ENCODE measurements around the gene DPP9. TPM values are rescaled to one million over a fixed set of nuclear protein-coding genes. Genes with fewer than 3 reads are reported as not detected.
A peak's percentile ranks its signal among the peaks of the same experiment; 100 is the strongest.
"Not testable (repeated sequence)": the region's sequence is repeated elsewhere in the genome, so short reads cannot be mapped to it uniquely, and the experiment has no call there.

The DPP9 gene
- total RNA-seq, 1 experiment from 2014 or later: 46.4 TPM

DNA sequence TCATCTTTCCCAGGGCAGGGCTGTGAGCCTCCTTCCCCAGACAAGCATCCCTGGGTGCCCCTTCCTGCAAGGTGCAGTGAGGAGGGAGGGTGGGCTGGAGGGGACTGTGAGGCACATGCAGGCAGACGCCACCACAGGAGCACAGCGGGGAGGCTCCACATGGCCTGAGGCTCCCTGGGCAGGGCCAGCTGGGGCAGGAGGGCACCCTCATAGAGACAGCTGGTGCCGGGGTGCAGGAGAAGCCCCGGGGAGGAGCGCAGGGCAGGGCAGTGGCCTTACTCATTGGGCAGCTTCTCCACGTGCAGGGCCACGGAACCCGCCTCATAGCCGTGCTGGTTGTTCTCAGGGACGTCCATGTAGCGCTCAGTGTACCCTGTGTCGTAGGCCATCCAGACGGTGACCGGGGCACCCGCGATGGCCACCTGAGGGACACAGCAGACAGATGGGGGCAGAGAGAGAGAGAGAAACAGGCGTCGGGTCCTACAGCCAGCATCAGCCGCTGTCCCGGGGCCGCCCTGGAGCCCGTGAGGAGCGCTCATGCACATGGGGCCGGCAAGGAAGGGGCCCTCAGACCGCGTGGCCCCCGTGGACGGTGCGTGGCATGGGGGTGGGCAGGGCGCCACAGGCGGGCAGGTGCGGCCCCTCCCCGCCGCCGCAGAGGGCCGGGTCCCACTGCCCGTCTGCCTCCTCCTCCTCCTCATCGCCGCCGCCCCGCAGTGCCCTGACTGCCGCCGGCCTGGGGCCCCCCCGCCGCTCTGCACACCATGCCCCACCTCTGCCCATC, 41.0 kb downstream of the DPP9 start:
- H2BK5ac ChIP-seq (ENCODE audit: insufficient read length, low read length): no peak overlapping the region
- H2AK5ac ChIP-seq (ENCODE audit: insufficient read length, low read length): no peak overlapping the region
- no peaks in the 10 kb centered on the region for H3K23me2 ChIP-seq (ENCODE audit: insufficient read length, low read depth, low read length, poor library complexity, severe bottlenecking)
- no peak overlapping the region for H3K4me3 Mint-ChIP-seq
- H3T11ph ChIP-seq (ENCODE audit: low read length): no peak overlapping the region
- peaks cover 14 to 46% (median 14%) of the 10 kb centered on the region in 3 experiments; a peak in 6 of 7 replicates for H3K36me3 Mint-ChIP-seq (ENCODE audit: insufficient read depth in 1 of 3, low read depth in 3 of 3)
- H2BK15ac ChIP-seq (ENCODE audit: low read depth, low read length): no peak overlapping the region
- H3K9ac ChIP-seq (ENCODE audit: extremely low read depth, insufficient read length, low read length): no peak overlapping the region
- no peaks in the 10 kb centered on the region for H4K20me1 ChIP-seq (ENCODE audit: control insufficient read depth, insufficient read depth, insufficient read length)
- no peak for DNase-seq
- no peaks in the 10 kb centered on the region for H3K27me3 ChIP-seq (ENCODE audit: insufficient read depth, low read length)
- H3K27me3 Mint-ChIP-seq (ENCODE audit: low read depth): no peaks in the 10 kb centered on the region
- no peak overlapping the region for H3K14ac ChIP-seq (ENCODE audit: insufficient read depth, low read length)
- H3K27ac ChIP-seq (ENCODE audit: insufficient read length, low read depth, low read length): no peak overlapping the region
- H3K4me1 ChIP-seq (ENCODE audit: insufficient read depth, low read length): peaks cover 3% of the 10 kb centered on the region; the same call in 1 of the 2 replicates
- no peak overlapping the region for H3K23ac ChIP-seq (ENCODE audit: insufficient read length, low read depth, low read length)
- no peak overlapping the region for H2AFZ ChIP-seq (ENCODE audit: low read length)
- no peak overlapping the region for H4K91ac ChIP-seq (ENCODE audit: insufficient read length, low read depth, low read length)
- peaks cover 2 to 9% of the 10 kb centered on the region in 2 experiments for H3K4me1 Mint-ChIP-seq
- H4K8ac ChIP-seq (replicated peaks; ENCODE audit: insufficient read length, low read depth, low read length): no peak overlapping the region
- H3K4ac ChIP-seq (ENCODE audit: low read depth, low read length): no peak overlapping the region
- H3K79me2 ChIP-seq (ENCODE audit: insufficient read depth, low read length): no peaks in the 10 kb centered on the region
- H2BK20ac ChIP-seq (ENCODE audit: low read depth, low read length, poor library complexity, severe bottlenecking): no peak overlapping the region
- H4K5ac ChIP-seq (ENCODE audit: insufficient read length, low read depth, low read length): no peak overlapping the region
- no peak overlapping the region for H3K4me2 ChIP-seq (ENCODE audit: insufficient read depth, insufficient read length, low read length)
- no peak overlapping the region for H3K27ac Mint-ChIP-seq
- no peaks in the 10 kb centered on the region for H3K9me3 Mint-ChIP-seq
- H3K18ac ChIP-seq (ENCODE audit: insufficient read length, low read depth, low read length): no peak overlapping the region
- H3K9me3 ChIP-seq (ENCODE audit: control insufficient read depth, low read depth, low read length): no peaks in the 10 kb centered on the region
- H3K56ac ChIP-seq (ENCODE audit: insufficient read length, low read depth, low read length): no peak overlapping the region
- H2BK12ac ChIP-seq (ENCODE audit: insufficient read length, low read depth, low read length): no peak overlapping the region
- no peak overlapping the region for H2BK120ac ChIP-seq (ENCODE audit: low read depth, low read length, poor library complexity, severe bottlenecking)
- H3K79me1 ChIP-seq (ENCODE audit: insufficient read depth, low read depth, low read length, poor library complexity, severe bottlenecking): no peaks in the 10 kb centered on the region
- WGBS (ENCODE audit: extremely low coverage, insufficient read length, low lambda C conversion rate): no CpG with 5 or more reads among the region's 45 CpGs
- TF ChIP-seq CTCF (conservative IDR thresholded peaks at IDR 0.05): no peak

DNA sequence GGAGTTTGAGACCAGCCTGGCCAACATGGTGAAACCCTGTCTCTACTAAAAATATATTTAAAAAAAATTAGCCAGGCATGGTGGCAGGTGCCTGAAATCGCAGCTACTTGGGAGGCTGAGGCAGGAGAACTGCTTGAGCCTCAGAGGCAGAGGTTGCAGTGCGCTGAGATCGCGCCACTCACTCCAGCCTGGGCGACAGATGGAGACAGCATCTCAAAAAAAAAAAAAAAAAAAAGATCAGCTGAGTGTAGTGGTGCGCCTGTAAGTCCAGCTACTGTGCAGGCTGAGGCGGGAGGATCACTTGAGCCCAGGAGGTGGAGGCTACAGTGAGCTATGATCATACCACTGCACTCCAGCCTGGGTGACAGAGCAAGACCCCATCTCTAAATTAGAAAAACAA, 43.6 kb downstream of the DPP9 start:
- not testable (repeated sequence) for H2BK12ac ChIP-seq (ENCODE audit: insufficient read length, low read depth, low read length); H3K4me1 ChIP-seq (ENCODE audit: insufficient read depth, low read length); H4K91ac ChIP-seq (ENCODE audit: insufficient read length, low read depth, low read length); H3K79me2 ChIP-seq (ENCODE audit: insufficient read depth, low read length); H3K4ac ChIP-seq (ENCODE audit: low read depth, low read length); H3K9ac ChIP-seq (ENCODE audit: extremely low read depth, insufficient read length, low read length); H2BK120ac ChIP-seq (ENCODE audit: low read depth, low read length, poor library complexity, severe bottlenecking); H3K14ac ChIP-seq (ENCODE audit: insufficient read depth, low read length); H3K23ac ChIP-seq (ENCODE audit: insufficient read length, low read depth, low read length); H3K79me1 ChIP-seq (ENCODE audit: insufficient read depth, low read depth, low read length, poor library complexity, severe bottlenecking); H2BK15ac ChIP-seq (ENCODE audit: low read depth, low read length); H2BK20ac ChIP-seq (ENCODE audit: low read depth, low read length, poor library complexity, severe bottlenecking); H4K5ac ChIP-seq (ENCODE audit: insufficient read length, low read depth, low read length); H3K27ac ChIP-seq (ENCODE audit: insufficient read length, low read depth, low read length); H2BK5ac ChIP-seq (ENCODE audit: insufficient read length, low read length); DNase-seq; H4K20me1 ChIP-seq (ENCODE audit: control insufficient read depth, insufficient read depth, insufficient read length); H2AFZ ChIP-seq (ENCODE audit: low read length); H3K27me3 ChIP-seq (ENCODE audit: insufficient read depth, low read length); H3K18ac ChIP-seq (ENCODE audit: insufficient read length, low read depth, low read length); H4K8ac ChIP-seq (replicated peaks; ENCODE audit: insufficient read length, low read depth, low read length); H2AK5ac ChIP-seq (ENCODE audit: insufficient read length, low read length); H3K9me3 ChIP-seq (ENCODE audit: control insufficient read depth, low read depth, low read length); H3K27me3 Mint-ChIP-seq (ENCODE audit: low read depth); H3K9me3 Mint-ChIP-seq; H3T11ph ChIP-seq (ENCODE audit: low read length); H3K23me2 ChIP-seq (ENCODE audit: insufficient read length, low read depth, low read length, poor library complexity, severe bottlenecking); H3K4me2 ChIP-seq (ENCODE audit: insufficient read depth, insufficient read length, low read length); H3K56ac ChIP-seq (ENCODE audit: insufficient read length, low read depth, low read length)
- Mint-ChIP-seq H3K27ac (peak overlapping the region in 1 of 3 experiments; percentile 49; a peak in 1 of 7 replicates), H3K36me3 (ENCODE audit: insufficient read depth in 1 of 3, low read depth in 3 of 3) (peaks cover 12 to 39% (median 14%) of the 10 kb centered on the region in 3 experiments; a peak in 6 of 7 replicates), H3K4me1 (peaks cover 5 to 22% of the 10 kb centered on the region in 2 experiments), H3K4me3 (peak overlapping the region in 1 of 2 experiments; percentile 31; a peak in 1 of 5 replicates)
- no CpG with 5 or more reads among the region's 7 CpGs for WGBS (ENCODE audit: extremely low coverage, insufficient read length, low lambda C conversion rate)
